A172 (cell line): ENCODE data around the gene TCTN3. TPM values are rescaled to one million over a fixed set of nuclear protein-coding genes. Genes with fewer than 3 reads are reported as not detected.
"Not testable (repeated sequence)": the region's sequence is repeated elsewhere in the genome, so short reads cannot be mapped to it uniquely, and the experiment has no call there.

ENCODE experiments used
- DNase-seq: peaks from one replicate; pipeline ENCODE4 v3.0.0-alpha.2; 2015; ENCODE audit warnings: low spot score
- total RNA-seq: library from RNA; depleted of rRNA; stranded (reverse); fragments of >200 nt; shearing (Covaris generic); gene quantifications from 2 replicates; pipeline ENCODE4 v1.2.3, GENCODE V29; 2014

TCTN3 gene
- total RNA-seq, 1 experiment from 2014 or later: 43.1 TPM

- DNase-seq: no peak
These were observed 5.1 kb downstream of the TCTN3 start for GRCh38 chr10:95688648-95689047.

GRCh38 chr10:95683966-95684365 lies 9.8 kb downstream of the TCTN3 start:
- no peak for DNase-seq

GRCh38 chr10:95675403-95676116 lies 18.2 kb downstream of the TCTN3 start:
- DNase-seq: no peak

- no peak for DNase-seq
These were observed 19.1 kb downstream of the TCTN3 start for GRCh38 chr10:95674643-95675042.

- DNase-seq: not testable (repeated sequence)
These were observed 21.1 kb downstream of the TCTN3 start for GRCh38 chr10:95672641-95673040.

GRCh38 chr10:95664543-95664942 lies 29.2 kb downstream of the TCTN3 start:
- DNase-seq: no peak

GRCh38 chr10:95663496-95663895 lies 30.2 kb downstream of the TCTN3 start:
- DNase-seq: no peak

- DNase-seq: no peak
These were observed 31.9 kb downstream of the TCTN3 start for GRCh38 chr10:95661818-95662217.

- DNase-seq: peak; percentile 36
These were observed 33.4 kb downstream of the TCTN3 start for GRCh38 chr10:95660283-95660682.

GRCh38 chr10:95657250-95657649 lies 36.5 kb downstream of the TCTN3 start:
- no peak for DNase-seq

GRCh38 chr10:95656291-95657164 lies 37.2 kb downstream of the TCTN3 start, which contains the start of gene ALDH18A1:
TSS of gene ALDH18A1 (minus strand) at chr10:95656711. CDS start at chr10:95653377, 3,334 bp downstream.
- peak; percentile 82 for DNase-seq

GRCh38 chr10:95655571-95656290 lies 38.0 kb downstream of the TCTN3 start:
- peak; percentile 18 for DNase-seq

- no peak for DNase-seq
These were observed 39.8 kb downstream of the TCTN3 start for GRCh38 chr10:95653895-95654294.

GRCh38 chr10:95651346-95652060 lies 42.2 kb downstream of the TCTN3 start:
- no peak for DNase-seq

GRCh38 chr10:95650232-95650631 lies 43.5 kb downstream of the TCTN3 start:
- DNase-seq: no peak

GRCh38 chr10:95648138-95648537 lies 45.6 kb downstream of the TCTN3 start:
- DNase-seq: no peak

- no peak for DNase-seq
These were observed 47.6 kb downstream of the TCTN3 start for GRCh38 chr10:95646160-95646559.

- DNase-seq: no peak
These were observed 48.8 kb downstream of the TCTN3 start for GRCh38 chr10:95644901-95645300.

- DNase-seq: no peak
These were observed 52.8 kb downstream of the TCTN3 start for GRCh38 chr10:95640891-95641315.

GRCh38 chr10:95637911-95638310 lies 55.8 kb downstream of the TCTN3 start:
- no peak for DNase-seq

GRCh38 chr10:95637140-95637539 lies 56.6 kb downstream of the TCTN3 start:
- DNase-seq: no peak
